Measurements from ENCODE around the gene ELAPOR2.

ELAPOR2 gene

GRCh38 chr7:87082675-87083074 is 23.2 kb upstream of the ELAPOR2 start:
- Histone ChIP-seq H3K36me3 (replicated peaks) (no peaks in the 10 kb centered on the region), H3K4me3 (ENCODE audit: low read depth, low read length) (no peak overlapping the region), H3K27me3 (replicated peaks) (no peaks in the 10 kb centered on the region), H3K27ac (no peak overlapping the region)
- TF ChIP-seq CTCF (IDR thresholded peaks at IDR 0.05; ENCODE audit: low read depth, low read length, missing control alignments): no peak
- no peak for DNase-seq
- in situ Hi-C loops (cut with HindIII; ENCODE audit: low pct_ligation_motif_present, low sequenced_read_pairs): no loop called here

- in situ Hi-C loops (cut with HindIII; ENCODE audit: low pct_ligation_motif_present, low sequenced_read_pairs): no loop called here
- Histone ChIP-seq H3K4me3 (ENCODE audit: low read depth, low read length) (no peak overlapping the region), H3K36me3 (replicated peaks) (no peaks in the 10 kb centered on the region), H3K27ac (no peak overlapping the region), H3K27me3 (replicated peaks) (no peaks in the 10 kb centered on the region)
- no peak for TF ChIP-seq CTCF (IDR thresholded peaks at IDR 0.05; ENCODE audit: low read depth, low read length, missing control alignments)
- no peak for DNase-seq
Observed at GRCh38 chr7:87075671-87076404, 16.4 kb upstream of the ELAPOR2 start.

GRCh38 chr7:87067788-87068187 is 8.3 kb upstream of the ELAPOR2 start:
- TF ChIP-seq CTCF (IDR thresholded peaks at IDR 0.05; ENCODE audit: low read depth, low read length, missing control alignments): no peak
- no peaks in the 10 kb centered on the region for H3K27me3 ChIP-seq (replicated peaks)

GRCh38 chr7:87060288-87060537 is 759 bp upstream of the ELAPOR2 start:
- DNase-seq: no peak
- Histone ChIP-seq H3K27ac (no peak overlapping the region), H3K4me3 (ENCODE audit: low read depth, low read length) (no peak overlapping the region), H3K36me3 (replicated peaks) (no peaks in the 10 kb centered on the region), H3K27me3 (replicated peaks) (no peaks in the 10 kb centered on the region)
- in situ Hi-C loops (cut with HindIII; ENCODE audit: low pct_ligation_motif_present, low sequenced_read_pairs): no loop called here
- TF ChIP-seq CTCF (IDR thresholded peaks at IDR 0.05; ENCODE audit: low read depth, low read length, missing control alignments): no peak

More at GRCh38 chr7:87067788-87068187, 8.3 kb upstream of the ELAPOR2 start:
- in situ Hi-C loops (cut with HindIII; ENCODE audit: low pct_ligation_motif_present, low sequenced_read_pairs): no loop called here
- no peak overlapping the region for H3K4me3 ChIP-seq (ENCODE audit: low read depth, low read length)
- no peaks in the 10 kb centered on the region for H3K36me3 ChIP-seq (replicated peaks)
- DNase-seq: no peak
- no peak overlapping the region for H3K27ac ChIP-seq

GRCh38 chr7:87058744-87059524 is 520 bp downstream of the ELAPOR2 start:
- no peaks in the 10 kb centered on the region for H3K36me3 ChIP-seq (replicated peaks)
- no peak for TF ChIP-seq CTCF (IDR thresholded peaks at IDR 0.05; ENCODE audit: low read depth, low read length, missing control alignments)
- H3K4me3 ChIP-seq (ENCODE audit: low read depth, low read length): peak overlapping the region; percentile 55
- no peak overlapping the region for H3K27ac ChIP-seq
- no peaks in the 10 kb centered on the region for H3K27me3 ChIP-seq (replicated peaks)
- DNase-seq: no peak
- in situ Hi-C loops (cut with HindIII; ENCODE audit: low pct_ligation_motif_present, low sequenced_read_pairs): no loop called here
